Measurements from ENCODE around the gene MAST4. TPM values are rescaled to one million over a fixed set of nuclear protein-coding genes. Genes with fewer than 3 reads are reported as not detected.

MAST4 gene
- total and polyA plus RNA-seq, 2 donors from 2014 or later: 27.3 to 31.4 TPM

- Histone ChIP-seq H3K36me3 (ENCODE audit: control insufficient read depth in 2 of 3, insufficient read depth in 3 of 3, low read length in 3 of 3) (no peaks in the 10 kb centered on the region), H3K4me3 (ENCODE audit: low read length in 3 of 3) (no peak overlapping the region), H3K27ac (ENCODE audit: low read depth in 2 of 2, low read length in 2 of 2) (no peak overlapping the region), H3K9ac (ENCODE audit: low read length in 3 of 3) (no peak overlapping the region), H3K27me3 (ENCODE audit: control insufficient read depth, insufficient read depth, low read length) (no peaks in the 10 kb centered on the region), H3K9me3 (ENCODE audit: control insufficient read depth in 2 of 3, insufficient read depth in 1 of 3, low read length in 3 of 3) (no peaks in the 10 kb centered on the region), H3K4me1 (ENCODE audit: control insufficient read depth in 2 of 3, insufficient read depth in 2 of 3, low read depth in 1 of 3, low read length in 3 of 3) (peaks cover 0 to 29% (median 16%) of the 10 kb centered on the region in 3 donors)
- intact Hi-C loops (cut with DNase I): no loop called here
- no peak for FAIRE-seq
- TF ChIP-seq CTCF (IDR thresholded peaks at IDR 0.05; ENCODE audit: borderline replicate concordance, extremely low read depth, insufficient read depth): no peak
- peak in 4 of 5 donors; percentile 81 to 89 (median 87) for DNase-seq
Measured at GRCh38 chr5:67010684-67011409, 414.7 kb downstream of the MAST4 start.

GRCh38 chr5:67011422-67011821, 415.2 kb downstream of the MAST4 start:
- no peak for FAIRE-seq
- H3K27ac ChIP-seq (ENCODE audit: low read depth in 2 of 2, low read length in 2 of 2): no peak overlapping the region

GRCh38 chr5:67012171-67012570, 416.0 kb downstream of the MAST4 start:
- Histone ChIP-seq H3K4me1 (ENCODE audit: control insufficient read depth in 2 of 3, insufficient read depth in 2 of 3, low read depth in 1 of 3, low read length in 3 of 3) (peaks cover 0 to 18% (median 16%) of the 10 kb centered on the region in 3 donors), H3K9ac (ENCODE audit: low read length in 3 of 3) (no peak overlapping the region), H3K36me3 (ENCODE audit: control insufficient read depth in 2 of 3, insufficient read depth in 3 of 3, low read length in 3 of 3) (no peaks in the 10 kb centered on the region), H3K9me3 (ENCODE audit: control insufficient read depth in 2 of 3, insufficient read depth in 1 of 3, low read length in 3 of 3) (no peaks in the 10 kb centered on the region), H3K27ac (ENCODE audit: low read depth in 2 of 2, low read length in 2 of 2) (no peak overlapping the region), H3K27me3 (ENCODE audit: control insufficient read depth, insufficient read depth, low read length) (no peaks in the 10 kb centered on the region), H3K4me3 (ENCODE audit: low read length in 3 of 3) (no peak overlapping the region)
- TF ChIP-seq CTCF (IDR thresholded peaks at IDR 0.05; ENCODE audit: borderline replicate concordance, extremely low read depth, insufficient read depth): no peak
- peak in 1 of 5 donors; percentile 40 for DNase-seq
- FAIRE-seq: no peak
- intact Hi-C loops (cut with DNase I): no loop called here

More at GRCh38 chr5:67011422-67011821, 415.2 kb downstream of the MAST4 start:
- Histone ChIP-seq H3K9me3 (ENCODE audit: control insufficient read depth in 2 of 3, insufficient read depth in 1 of 3, low read length in 3 of 3) (no peaks in the 10 kb centered on the region), H3K27me3 (ENCODE audit: control insufficient read depth, insufficient read depth, low read length) (no peaks in the 10 kb centered on the region), H3K9ac (ENCODE audit: low read length in 3 of 3) (no peak overlapping the region), H3K36me3 (ENCODE audit: control insufficient read depth in 2 of 3, insufficient read depth in 3 of 3, low read length in 3 of 3) (no peaks in the 10 kb centered on the region), H3K4me3 (ENCODE audit: low read length in 3 of 3) (peak overlapping the region in 1 of 3 donors; percentile 5), H3K4me1 (ENCODE audit: control insufficient read depth in 2 of 3, insufficient read depth in 2 of 3, low read depth in 1 of 3, low read length in 3 of 3) (peaks cover 0 to 24% (median 16%) of the 10 kb centered on the region in 3 donors)
- no peak for DNase-seq
- TF ChIP-seq CTCF (IDR thresholded peaks at IDR 0.05; ENCODE audit: borderline replicate concordance, extremely low read depth, insufficient read depth): no peak
- intact Hi-C loops (cut with DNase I): no loop called here
